ENCODE data around the gene TPO.
"Not testable (repeated sequence)": the region's sequence is repeated elsewhere in the genome, so short reads cannot be mapped to it uniquely, and the experiment has no call there.

Gene TPO

DNA sequence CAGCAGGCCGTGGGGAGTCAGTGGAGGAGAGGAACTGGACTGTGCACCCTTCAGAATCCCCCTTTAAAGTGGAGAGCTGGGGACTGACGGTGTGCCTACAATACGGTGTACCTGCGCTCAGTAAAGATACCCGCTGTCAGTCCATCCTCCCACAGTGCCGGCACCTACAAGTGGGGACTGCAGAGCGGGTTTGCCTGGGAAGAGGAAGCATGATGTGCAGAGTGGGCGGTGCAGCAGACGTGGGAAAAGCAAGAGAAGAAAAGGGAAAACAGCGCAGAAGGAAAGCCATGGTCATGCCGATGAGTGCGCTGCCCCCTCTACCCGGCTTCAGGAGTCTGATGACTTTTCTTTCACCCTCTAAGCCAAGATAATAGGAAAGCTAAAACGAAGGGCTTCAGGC, 148.0 kb downstream of the TPO start:
- DNase-seq, result no peak

DNA sequence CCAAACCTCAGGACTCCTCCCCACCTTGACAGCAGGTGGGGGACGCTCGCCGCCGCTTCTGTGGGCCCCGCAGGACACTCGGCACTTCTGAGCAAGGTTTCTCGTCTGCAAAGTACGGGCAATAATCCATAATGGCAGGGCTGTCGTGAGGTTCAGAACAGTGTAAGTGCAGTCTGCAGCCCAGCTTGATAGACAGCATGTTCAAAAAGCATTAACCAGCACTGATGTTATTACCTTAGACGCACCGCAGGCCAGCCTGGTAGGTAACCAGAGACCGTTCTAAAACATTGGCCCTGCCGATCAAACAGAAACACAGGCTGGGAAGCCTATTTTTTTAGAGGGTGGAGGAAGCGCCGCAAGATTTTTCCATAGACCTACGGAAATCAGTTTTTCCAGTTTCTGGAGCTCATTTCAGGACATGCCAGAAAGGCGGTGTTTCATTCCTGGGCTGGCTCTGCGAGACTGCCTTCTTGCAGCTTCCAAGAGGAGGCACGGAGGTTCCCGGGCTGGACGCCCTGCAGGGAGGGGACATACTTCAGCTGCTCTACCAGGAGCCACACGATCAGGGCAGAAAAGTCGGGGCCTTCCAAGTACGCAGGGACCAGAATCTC, 148.7 kb downstream of the TPO start:
- no peak for DNase-seq

DNA sequence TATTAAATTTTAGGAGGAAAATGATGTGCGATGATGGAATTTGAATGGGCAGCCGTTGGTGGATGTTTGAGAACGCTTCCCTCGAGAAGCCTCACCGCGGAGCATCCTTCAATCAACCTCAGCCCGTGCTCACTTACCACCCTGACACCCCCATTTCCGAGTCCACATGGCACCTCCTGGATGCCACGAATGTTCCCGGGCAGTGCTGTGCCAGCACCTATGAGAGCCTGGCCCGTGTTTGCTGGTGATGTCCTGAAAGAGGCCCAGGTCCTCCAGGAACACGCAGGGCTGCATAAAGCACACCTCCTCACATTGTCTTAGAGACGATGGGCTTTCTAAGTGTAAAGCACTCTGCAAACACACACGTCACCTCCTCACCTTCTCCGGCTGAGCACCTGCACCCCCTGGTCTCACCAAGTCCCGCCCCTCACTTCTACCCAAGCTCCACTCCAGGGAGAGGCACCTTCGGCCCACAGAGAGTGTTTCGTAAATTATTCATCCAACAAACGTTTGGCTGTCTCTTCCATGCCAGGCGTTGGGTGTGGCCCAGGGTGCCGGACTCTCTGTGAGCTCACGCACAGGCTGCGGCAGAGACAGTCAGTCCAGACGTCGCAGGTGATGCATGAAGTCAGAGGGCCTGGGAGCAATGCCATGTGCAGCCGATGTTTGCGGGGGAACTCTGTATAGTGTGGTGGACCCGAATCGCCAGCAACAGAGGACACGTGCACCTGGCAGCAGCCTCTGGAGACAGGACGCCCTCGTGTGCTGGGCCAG, 150.0 kb downstream of the TPO start:
- DNase-seq, result no peak

DNA sequence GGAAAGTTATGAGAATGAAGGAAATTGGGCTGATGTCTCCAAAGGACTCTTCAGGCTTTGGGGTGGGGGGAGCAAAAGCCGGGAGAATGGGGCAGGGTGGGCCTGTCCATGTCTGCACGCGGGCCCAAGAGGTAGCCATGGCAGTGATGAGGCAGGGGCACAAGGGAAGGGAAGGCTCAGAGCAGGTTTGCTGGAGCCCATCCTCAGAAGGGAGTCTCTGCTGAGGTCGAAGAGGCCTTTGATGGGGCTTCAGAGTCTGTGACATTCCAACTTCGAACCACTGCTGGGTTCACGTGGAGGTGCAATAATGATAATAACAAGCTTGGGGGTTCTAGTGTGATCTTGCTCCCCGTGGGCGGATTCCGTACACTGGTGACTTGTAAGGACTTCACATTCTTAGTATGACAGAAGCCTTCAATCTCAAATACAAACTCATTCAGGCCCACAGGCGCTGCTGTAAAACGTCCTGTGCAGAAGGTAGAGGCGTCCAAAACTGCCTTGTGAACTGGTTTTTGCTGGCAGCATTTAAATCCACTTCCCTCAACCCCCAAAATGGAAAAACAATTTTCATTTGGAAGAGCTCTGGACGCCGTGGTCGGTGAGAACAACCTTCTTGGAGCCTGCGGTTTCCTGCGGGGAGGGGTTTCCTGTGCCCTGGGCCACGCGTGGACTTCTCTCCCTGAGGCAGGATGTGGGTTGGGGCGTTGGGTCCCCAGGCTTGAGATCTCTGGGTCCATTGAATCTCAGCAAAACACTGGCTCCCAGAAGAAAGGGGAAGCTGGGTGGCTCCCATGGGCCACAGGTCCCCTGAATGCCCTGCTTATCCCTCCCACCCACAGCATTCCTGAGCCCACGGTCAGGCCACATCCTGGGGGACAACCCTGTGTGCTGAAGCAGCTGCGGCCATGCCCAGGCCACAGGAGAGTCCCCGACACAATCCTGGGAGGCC, 151.0 kb downstream of the TPO start:
- DNase-seq, result no peak

DNA sequence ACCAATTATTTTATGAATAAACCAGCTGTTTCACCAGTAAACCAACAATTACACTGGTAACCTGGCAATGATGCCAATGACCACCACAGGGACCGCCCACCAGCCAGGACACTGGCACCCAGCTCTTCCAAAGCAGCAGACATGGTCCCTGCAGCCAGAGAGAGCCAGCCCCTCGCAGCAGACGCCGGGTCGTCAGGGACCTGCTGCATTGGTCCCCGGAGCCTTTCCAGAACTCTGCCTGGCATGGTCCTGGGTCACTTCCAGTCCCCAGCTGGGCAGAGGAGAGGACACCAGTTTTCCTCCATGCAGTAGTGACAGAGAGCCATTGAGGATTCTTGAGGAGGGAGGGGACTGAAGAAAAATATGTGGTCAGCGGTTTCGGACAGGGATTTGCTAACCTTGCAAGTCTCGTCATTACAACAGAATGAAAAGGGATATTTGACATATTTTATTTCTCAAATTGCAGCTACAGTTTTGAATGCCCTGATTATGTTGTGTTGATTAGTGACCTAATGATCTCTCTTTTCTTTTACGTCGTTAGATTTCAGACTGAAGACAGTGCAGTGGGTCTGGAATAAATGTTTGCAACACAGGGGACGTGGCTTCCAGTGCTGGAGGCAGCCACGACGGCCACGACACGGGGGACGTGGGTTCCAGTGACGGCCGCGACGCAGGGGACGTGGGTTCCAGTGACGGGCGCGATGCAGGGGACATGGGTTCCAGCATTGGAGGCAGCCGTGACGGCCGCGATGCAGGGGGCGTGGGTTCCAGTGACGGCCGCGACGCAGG, 154.5 kb downstream of the TPO start:
- no peak for DNase-seq

DNA sequence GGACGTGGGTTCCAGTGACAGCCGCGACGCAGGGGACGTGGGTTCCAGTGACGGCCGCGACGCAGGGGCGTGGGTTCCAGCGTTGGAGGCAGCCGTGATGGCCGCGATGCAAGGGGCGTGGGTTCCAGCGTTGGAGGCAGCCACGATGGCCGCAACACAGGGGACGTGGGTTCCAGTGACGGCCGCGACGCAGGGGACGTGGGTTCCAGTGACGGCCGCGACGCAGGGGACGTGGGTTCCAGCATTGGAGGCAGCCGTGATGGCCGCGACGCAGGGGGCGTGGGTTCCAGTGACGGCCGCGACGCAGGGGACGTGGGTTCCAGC, 155.0 kb downstream of the TPO start:
- DNase-seq, result not testable (repeated sequence)

DNA sequence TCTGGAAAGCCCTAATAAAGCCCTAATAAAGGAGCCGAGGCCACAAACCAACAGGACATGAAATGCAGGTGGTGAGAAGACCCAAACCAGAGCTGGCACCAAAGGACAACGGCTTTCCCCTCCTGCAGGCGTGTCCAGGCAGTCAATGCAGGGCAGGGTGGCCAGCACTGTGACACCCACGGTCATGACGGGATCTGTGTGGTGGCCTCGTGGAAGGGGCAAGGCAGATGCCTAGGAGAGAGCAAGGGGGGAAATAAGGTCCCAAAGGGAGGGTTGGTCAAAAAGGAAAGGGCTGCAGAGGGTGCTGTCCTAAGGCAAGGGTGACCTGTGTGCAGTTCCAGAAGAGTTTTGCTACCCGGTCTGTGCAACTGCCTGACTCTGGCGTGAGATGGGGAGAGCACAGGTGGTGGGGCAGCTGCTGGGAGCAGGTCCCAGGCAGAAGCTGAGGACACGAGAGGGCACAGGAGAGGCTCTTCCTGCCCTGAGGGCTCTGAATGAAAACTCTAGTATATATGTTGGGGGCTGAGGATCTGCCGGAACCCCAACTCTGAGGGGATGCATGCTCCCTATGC, 156.7 kb downstream of the TPO start:
- no peak for DNase-seq

DNA sequence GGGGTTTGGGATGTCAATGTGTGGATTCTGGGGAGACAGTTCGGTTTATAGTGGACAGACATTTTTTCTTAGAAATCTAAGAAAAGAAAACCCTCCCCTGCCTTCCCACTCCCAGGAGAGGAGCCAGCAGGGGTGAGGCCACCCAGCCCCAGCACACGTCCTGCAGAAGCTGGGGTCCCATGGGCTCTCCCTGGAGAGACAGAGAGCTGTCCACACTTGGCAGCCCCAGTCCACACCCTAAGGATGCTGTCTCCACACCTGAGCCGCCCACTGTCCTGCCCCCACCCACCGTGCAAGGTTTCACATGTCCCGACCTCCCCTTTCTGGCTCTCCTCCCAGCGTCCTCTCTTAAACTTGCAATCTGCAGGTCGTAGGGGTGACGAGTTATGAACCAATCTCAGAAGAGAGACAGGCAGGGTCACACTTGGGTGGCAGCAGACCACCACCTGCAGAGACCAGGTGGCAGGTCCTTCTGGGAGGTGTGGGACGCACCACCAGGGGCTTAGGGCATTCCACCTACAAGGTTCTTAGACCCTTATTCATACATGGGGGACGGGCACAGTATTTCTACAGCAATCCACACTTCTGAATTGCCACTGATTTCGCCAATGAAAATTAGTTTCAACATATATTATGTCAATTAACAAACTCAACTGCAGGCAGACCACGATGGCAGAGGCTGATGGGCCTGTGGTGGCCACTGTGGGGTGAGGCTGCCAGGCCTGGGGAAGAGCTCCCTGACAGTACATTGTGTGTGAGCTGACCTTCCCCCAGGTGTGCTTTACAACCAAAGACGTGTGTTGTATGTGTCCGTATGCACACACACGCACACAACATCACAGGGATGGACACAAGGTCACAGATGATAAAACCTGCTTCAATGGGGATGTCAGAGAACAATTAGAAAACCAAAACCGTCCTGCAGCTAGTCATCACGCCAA, 158.5 kb downstream of the TPO start:
- no peak for DNase-seq

DNA sequence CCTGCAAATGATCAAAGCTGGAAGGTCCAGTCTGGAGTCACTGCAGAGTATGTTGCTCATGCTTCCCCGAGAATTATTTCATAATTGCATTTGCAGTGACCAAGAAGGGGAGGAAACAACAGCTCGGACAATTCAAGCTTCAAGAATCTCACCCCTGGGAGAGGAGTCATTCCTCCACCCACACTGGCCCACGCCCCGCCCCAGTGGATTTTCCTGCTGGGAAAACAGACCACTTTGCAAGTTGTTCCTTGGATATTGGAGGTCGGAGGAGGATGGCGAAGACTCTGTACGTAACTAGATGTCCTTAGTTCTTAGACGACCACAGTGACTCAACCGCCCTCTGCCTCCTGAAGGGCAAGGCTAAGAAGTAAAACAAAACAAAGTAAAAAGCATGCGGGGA, 159.4 kb downstream of the TPO start:
- peak; percentile 45 for DNase-seq

DNA sequence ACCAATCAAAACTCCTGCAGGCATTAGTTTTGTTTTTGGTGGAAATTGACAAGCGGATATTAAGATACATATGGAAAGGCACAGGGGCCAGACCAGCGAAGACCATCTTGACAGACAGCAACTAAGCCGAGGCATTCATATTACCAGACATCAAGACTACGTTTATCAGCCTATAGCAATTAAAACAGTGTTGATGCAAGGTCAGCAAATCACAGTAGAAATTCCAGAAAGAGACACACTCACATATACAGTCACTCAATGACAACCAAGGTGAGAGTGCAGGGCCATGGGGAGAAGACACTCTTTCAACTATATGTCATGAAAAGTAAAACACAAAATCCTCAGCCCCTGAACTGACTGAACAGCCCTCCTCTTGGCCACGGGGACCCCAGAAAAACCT, 164.6 kb downstream of the TPO start:
- no peak for DNase-seq

DNA sequence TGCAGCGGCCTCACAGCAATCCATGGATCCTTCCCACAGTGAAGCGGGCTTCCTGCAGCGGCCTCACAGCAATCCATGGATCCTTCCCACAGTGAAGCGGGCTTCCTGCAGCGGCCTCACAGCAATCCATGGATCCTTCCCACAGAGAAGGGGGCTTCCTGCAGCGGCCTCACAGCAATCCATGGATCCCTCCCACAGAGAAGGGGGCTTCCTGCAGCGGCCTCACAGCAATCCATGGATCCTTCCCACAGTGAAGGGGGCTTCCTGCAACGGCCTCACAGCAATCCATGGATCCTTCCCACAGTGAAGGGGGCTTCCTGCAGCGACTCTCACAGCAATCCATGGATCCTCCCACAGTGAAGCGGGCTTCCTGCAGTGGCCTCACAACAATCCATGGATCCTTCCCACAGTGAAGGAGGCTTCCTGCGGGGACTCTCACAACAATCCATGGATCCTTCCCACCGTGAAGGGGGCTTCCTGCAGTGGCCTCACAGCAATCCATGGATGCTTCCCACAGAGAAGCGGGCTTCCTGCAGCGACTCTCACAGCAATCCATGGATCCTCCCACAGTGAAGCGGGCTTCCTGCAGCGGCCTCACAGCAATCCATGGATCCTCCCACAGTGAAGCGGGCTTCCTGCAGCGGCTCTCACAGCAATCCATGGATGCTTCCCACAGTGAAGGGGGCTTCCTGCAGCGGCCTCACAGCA, 168.1 kb downstream of the TPO start:
- DNase-seq, result not testable (repeated sequence)

DNA sequence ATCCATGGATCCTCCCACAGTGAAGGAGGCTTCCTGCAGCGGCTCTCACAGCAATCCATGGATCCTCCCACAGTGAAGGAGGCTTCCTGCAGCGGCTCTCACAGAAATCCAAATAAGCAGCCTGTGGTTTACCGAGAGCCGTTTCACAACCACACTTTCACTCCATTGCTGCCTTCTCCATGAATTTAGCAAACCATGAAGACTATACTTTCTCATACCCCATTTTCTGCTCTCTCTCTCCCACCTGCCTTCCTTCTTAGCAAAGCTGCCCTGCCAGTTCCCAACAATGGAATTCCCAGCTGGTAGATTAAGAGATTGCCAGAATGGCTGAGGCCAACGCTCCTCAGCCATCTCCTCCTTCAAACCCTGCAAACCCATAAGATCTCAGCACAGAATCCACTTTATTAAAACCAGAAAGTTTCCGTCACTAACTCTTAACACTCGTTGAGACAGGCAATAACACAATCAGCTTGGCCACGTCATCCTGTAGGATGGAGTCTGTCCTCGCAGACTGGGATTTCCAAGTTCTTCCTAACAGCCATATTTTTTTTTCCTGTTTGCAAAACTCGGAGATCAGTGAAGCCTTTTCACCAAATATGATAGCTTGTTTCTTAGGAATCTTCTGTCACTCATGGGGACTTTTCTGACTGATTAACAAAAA, 168.8 kb downstream of the TPO start:
- peak; percentile 67 for DNase-seq

DNA sequence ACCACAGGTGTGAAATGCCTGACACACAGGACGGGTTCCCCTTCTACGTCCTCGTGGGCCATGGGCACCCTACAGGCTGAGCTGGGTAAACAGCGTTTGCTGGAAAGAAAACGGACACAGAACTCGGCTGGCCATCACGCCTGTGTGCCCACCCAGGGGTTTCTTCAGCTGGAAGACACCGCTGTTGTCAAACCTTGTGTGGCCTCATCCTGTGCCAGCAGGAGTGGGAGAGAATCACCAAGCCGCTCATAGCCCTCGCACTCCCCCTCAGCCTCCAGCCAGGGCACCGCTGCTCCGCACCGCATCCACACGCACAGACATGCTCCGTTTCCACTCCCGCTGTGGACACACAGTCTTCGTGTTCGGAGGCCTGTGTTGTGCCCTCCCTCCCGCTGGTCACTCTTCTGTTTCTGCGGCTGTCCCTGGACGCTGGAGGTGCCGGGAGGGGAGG, 169.7 kb downstream of the TPO start:
- no peak for DNase-seq

DNA sequence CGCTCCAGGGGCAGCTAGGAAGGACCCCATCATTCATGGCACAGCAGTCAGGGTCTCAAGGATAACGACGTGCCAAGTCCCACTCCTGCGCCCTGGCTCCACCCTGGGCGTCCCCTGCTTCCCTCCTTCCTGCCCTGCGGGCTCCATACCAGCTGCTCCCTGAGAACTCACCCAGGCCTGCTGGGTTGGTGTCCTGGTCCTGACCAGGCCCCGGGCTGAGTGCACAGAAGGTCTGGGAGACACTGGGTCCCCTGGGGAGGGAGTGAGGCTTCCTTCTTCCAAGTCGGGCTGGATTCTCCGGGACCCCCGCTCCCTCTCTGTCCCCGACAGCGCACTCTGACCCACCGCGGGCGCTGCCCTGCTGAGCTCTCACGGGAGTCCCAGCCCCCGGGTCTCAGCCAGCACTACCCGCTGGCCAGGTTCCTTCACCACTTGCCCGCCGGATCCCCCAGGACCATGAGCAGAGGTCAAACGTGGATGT, 170.8 kb downstream of the TPO start:
- no peak for DNase-seq

DNA sequence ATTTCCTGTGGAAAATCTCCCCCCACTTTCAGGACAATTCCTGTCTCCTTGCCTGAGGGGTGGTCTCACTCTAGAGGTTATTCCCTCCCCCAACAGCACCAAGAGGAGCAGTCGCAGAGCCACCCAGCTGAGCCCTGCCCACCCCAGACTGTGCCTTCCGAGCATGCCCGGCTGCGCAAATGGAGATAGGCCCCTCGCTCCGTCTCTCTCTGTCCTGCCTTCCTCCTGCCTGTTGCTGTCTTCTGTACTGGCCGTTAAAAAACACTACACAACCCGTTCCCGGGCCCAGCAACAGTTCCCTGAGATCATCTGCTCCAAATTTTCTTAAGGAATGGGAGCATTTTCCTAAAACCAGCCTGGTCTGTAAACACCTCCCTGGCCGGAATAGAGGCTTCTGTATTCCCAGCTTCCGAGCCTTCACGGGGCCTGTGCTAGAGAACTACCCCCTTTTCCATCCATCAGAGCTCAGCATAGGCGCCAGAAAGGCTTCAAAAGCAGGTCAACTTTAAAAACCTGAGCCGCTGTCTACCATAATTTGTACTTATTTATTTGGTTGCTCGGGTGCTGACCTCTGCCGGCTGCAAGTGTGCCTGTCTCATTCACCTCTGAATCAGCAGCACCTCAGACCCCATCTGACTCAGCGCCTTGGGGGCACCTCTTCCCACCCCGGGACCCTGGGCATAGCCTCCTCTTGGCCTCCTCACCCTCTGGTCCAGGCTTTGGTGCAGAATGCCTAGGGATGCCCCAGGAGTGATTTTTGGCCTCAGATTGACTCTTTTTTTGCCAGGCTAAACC, 171.6 kb downstream of the TPO start:
- no peak for DNase-seq

DNA sequence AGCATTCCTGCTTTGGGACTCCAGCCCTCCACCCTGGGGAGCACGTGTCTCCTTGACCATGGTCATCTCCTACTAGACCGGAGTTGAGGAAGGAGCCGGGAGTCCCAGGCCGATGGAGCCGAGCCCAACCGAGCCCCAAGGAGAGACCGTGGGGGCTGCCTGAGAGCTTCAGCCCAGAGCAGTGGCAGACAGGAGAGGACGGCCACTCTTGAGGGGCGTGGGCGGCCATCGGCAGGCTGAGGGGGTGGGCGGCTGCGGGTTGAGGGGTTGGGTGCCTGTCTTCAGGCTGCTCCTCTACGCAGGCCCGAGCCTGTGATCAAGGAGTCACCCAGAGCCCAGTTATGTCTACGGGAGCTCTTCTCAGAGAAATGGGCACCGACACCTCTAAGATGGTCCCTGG, 172.4 kb downstream of the TPO start:
- no peak for DNase-seq

DNA sequence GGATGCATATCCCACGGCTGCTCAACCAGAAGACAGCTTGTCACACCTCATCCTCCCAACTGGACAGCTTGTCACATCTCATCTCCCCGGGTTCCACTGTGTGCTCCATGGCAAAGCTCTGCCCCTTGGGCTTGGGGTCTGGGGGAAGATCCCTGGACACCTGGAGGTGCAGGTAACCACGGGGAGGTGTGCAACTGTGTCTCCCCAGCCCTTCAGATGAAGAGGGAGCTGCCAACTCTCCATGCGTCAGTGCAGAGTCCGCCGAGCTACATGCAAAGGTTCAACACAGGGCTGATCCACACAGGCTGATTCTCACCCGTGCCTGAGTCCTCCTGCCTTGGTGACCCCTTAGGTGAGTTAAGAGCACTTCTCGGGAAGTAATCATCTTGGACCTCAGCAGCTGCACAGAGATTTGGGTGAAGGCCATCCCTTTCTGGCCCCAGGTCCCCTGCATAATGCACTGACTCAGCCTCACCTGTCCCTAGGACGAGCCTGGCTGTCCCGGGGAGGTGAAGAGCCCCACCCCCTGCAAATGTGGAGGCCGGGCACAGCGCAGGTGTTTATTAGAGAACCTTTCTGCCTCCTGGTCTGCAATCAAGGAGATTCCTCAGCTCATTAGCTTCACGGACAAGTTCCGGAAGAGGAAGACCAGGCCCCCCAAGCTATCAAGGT, 173.1 kb downstream of the TPO start:
- DNase-seq, result no peak

All from fibroblast of skin of abdomen (primary cell).